GM18498 (cell line): ENCODE results near the gene RHOD.

Experiments
- ATAC-seq: cut with Tn5 transposase; IDR thresholded peaks from one replicate; pipeline ENCODE4 v1.9.1; 2021; ENCODE audit warnings: mild to moderate bottlenecking, moderate library complexity; ENCODE audit not compliant: unreplicated experiment

RHOD gene

DNA sequence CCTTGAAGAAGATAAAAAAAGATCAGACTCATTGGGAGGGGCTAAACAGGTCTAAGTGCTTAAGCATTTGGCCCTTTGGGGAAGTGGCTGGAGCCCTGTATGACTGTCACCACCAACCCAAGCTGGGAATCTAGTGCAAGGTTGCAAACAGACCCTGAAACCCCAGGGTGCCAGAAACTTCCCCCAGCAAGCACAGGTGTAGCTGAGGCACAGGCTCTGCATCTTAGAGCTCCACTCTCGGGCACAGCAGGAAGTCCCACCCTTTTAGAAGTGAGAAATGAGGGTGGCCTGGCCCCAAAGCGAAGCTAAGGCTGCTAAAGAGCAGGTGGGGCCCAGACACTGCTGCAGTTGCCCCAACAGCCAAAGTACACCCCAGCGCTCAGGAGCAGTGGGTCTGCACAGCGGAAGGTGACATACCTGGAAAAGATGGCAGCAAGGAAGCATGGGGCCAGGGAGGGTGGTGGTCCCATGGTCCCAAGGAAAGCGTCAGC is 56.6 kb downstream of the RHOD start:
- ATAC-seq, result no peak

DNA sequence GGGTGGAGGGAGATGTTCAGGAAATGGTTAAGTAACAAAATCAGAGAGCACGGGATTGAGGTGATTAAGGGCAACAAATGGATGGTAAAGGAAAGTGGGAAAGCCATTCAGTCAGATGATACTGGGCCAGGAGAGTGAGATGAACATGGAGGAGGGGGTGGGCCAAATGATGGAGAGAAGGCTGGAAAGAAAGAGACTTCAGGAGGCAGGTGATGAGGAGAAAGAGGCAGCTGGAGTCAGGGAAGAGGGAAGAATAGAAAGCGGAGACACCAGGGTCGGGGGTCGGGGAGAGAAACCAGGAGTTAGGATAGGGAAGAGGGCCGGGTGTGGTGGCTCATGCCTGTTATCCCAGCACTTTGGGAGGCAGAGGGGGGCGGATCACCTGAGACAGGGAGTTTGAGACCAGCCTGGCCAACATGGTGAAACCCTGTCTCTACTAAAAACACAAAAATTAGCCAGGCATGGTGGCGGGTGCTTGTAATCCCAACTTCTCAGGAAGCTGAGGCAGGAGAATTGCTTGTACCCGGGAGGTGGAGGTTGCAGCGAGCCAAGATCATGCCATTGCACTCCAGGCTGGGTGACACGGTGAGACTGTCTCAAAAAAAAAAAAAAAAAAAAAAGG is 57.7 kb downstream of the RHOD start:
- no peak for ATAC-seq

DNA sequence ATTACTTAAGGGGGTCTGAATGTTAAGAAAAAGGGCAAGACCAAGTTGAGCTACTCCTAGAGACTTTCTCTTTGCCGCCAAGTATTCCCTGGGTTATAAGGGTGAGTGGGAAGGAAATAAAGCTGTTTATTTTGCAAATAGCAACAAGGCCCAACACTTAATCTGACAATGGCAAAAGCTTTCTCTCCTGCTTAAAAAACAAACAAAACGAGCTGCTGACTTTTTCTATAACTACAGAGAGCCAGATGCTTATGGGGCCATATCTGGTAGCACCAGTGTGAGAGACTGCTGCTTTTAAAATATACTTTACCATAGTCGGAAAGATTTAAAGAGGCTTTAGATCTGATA is 60.1 kb downstream of the RHOD start:
- ATAC-seq, result no peak

DNA sequence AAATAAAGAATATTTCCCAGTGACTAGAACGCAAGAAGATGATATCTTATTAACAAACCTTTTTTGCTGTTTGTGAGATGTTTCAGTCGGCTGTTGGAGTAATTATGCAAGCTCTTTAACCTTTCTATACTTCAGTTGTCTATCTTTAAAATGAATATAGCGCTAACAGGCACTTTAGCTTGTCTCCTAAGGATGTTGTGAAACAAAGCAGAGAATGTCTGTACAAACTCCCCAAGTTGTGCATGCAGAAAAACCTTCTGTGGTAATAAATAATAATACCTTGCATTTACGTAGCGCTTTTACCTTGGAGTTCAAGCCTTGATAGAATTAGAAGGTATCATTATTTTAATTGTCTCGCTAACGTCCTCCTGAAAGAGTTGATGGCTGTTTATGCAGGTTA is 60.5 kb downstream of the RHOD start:
- no peak for ATAC-seq

DNA sequence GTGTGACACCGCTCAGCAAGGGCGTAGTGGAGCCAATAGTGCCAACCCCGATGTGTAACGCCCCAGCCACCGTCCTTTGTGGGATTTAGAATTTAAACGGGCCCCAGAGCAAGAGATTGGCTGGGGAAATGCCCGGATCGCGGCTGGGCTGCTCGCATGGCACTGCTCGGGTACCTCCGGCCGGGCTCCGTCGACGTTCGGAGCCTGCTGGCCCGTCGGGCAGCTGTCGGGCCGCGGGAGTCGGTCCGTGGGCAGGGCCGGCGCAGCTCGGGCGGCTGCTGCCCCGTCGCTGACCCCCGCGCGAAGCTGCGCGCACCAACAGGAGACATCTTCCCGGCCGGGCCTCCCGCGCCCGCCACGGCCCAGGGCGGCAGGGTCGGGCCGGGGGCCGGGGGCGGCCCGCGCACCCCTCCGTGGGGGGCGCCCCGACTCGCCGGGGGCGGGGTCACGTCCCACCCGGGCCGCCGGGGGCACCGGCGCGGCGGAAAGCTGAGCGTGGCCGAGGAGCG is 61.1 kb downstream of the RHOD start:
- peak; percentile 15 for ATAC-seq

DNA sequence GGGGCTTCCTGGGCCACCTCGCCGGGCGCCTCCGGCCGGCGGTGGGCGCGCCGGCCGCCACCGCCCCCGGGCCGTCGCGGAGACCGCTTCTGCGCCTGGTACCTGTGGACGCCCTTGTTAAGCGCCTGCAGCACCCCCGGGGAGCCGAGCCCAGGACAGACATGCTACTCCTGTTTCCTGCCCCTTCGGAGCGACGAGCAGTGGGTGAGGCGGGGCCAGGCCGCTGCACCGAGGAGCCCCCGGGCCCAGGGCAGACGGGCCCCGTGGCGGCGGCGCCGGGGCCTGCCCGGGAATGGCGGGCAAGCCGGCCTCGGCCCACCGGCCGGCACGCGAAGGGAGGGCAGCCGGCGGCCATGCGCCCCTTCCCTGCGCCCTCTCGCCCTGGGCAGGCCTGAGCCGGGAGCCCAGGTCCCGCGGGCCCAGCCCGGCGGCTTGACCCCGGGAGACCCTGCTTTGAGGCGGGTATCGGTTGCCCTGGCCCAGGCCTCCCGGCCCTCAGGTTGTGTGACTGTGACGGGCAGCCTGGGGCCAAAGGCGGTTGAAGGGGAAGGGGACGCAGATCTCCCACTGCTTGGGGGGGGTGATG is 61.6 kb downstream of the RHOD start:
- peak; percentile 9 for ATAC-seq

DNA sequence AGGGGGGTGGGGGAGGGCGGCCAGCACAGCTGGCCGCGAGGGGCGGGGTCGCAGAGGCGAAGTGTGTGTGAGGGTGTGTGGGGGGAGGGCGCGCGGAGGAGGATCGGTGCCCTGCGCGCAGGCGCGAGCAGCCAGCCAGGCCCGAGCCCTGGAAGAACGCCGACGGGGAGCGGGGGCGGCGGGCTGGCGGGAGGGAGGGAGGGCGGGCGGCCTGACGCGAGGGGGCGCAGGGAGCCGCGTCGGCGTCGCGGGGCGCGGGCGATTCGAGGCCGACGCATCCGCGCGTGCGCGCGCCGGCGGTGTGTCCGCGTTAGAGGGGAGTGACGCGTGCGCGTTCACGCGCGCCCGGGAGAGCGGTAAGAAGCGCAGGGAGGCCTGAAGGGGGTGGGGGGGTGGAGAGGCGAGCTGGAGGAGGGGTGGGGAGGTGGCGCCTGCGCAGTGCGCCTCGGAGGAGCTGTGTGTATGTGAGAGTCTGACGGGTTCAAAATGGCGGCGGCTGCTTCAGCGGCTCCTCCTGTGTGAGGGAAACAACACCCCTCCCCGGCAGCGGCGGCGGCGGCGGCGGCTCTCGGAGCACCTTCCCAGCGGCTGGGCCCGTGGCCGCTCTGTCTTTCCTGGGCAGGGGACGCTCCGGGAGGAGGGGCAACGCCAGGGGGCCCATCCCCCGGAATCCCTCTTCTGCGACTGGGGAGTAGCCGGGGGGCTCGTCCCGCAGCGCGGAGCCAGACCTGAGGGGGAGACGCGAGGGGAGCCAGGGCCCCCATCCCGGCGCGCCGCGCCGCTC is 62.3 kb downstream of the RHOD start, which contains the start of gene KDM2A:
TSS of gene KDM2A (plus strand) at position 463 of the 784 bp plus-strand sequence. CDS start 2,054 bp downstream, outside the sequence.
- ATAC-seq, result peak; percentile 76

DNA sequence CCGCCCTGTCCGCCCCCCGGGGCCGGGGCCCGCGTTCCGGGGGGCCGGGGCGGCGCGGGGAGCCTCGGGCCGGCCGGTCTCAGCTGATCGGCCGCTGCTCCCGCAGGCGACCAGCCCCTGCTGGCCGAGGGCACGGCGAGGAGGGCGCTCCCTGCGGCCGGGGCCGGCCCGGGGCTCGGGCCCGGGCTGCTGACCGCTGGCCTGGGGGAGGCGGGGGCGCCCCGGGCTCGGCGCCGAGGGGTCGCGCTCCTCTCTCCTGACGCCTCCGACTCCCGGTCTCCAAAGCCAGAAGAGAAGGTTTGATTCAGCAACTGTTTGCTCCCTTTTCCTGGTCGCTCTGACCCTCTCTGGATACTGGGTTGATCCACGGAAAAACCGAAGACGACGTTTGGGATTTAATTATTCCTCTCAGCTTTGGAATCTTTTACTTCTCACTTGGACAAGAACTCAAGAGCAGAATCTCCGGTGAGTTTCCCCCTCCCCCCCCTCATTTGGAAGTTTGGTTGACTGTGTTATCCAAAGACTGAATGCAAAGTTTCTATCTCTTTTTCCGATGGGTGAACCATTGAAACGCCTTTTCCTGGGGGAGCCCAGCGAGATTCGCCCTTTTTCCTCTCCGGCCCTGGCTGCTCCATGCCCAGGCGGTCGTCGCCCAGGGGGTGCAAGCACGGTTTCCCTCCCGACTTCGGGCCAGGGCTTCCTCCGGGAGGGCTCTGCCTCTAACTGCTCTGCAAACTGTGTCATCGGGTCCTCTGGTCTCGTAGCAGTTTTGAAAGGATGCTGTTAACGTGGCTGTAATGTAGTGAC is 63.1 kb downstream of the RHOD start:
- peak; percentile 22 for ATAC-seq

DNA sequence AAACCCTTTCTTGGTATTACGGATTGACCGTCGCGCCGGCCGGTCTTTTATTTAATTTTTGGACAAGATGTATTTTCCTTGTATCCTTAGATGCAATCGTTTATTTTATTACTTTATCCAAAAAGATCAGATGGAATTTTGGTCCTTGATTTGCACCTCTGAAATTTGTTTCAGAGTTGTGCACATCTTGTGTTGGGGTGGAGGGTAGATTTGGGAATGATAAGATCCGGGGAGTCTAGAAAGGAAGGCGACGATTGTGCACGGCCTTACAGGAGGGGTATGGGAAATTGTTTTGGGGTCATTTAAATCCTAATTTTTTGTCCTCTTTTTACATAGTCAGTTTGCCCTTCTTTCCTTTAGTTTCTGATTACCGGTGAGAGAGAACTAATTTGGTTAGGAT is 63.8 kb downstream of the RHOD start:
- no peak for ATAC-seq

DNA sequence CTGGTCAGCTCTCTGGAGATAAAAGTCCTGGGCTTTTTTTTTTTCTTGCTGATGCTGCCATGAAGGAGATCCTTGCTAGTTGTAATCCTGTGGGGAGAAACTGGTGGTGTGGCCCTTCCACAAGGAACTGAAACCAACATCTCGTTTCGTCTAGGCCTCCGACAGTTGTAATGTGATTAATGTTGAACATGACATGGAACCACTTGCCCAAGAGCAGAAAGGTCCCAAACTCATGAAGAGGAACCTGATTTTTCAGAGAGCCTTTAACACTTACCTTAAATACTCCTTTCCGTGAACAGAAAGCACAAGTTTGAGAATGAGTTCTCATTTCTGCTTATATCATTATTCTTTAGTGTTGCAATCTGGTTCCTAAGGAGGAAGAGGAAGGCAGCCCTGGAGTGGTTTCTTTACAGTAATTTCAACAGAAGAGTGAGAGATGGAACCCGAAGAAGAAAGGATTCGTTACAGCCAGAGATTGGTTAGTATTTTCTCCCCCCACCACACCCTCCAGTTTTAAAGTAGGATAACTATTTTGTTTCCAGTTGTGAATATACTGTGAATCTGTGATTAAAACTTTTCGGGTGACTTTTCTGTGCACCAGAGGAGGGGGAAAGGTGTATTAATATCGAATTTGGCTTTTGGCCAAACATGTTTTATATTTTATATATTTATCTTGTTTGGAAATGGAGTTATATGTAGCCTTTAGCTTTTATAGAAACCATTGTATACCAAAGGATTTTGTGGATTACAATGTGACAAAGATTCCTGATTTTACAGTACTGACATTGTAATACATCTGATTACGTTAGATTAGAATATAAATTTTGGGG is 64.4 kb downstream of the RHOD start:
- no peak for ATAC-seq
